ENCODE measurements around the gene CALHM1.
"Not testable (repeated sequence)": the region's sequence is repeated elsewhere in the genome, so short reads cannot be mapped to it uniquely, and the experiment has no call there.

Gene CALHM1

GRCh38 chr10:103429647-103430046 lies 29.1 kb downstream of the CALHM1 start:
- no peak for DNase-seq (ENCODE audit: low spot score)

GRCh38 chr10:103428989-103429643 lies 29.6 kb downstream of the CALHM1 start:
- no peak for DNase-seq (ENCODE audit: low spot score)

GRCh38 chr10:103427866-103428265 lies 30.8 kb downstream of the CALHM1 start:
- DNase-seq (ENCODE audit: low spot score), result no peak

- DNase-seq (ENCODE audit: low spot score), result no peak
These were observed 35.0 kb downstream of the CALHM1 start for GRCh38 chr10:103423748-103424147.

DNA sequence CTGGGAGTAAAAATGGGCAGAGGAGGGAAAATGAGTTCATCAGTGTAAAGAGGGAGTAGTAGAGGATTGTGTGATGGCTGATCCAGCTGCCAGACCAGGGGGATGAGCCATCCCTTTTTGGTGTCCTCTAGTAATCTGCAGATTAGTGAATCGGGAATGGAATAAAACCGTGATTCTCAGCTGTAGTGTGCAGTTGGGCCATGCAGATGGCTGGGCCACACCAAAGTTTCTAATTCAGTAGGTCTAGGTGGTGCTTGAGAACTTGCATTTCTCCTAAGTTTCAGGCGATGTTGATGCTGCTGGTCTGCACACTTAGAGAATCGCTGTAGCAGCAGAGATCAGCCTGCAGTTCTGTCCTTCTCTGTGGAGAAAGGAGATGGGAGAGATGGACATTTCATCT lies 39.6 kb downstream of the CALHM1 start:
- no peak for DNase-seq (ENCODE audit: low spot score)

DNA sequence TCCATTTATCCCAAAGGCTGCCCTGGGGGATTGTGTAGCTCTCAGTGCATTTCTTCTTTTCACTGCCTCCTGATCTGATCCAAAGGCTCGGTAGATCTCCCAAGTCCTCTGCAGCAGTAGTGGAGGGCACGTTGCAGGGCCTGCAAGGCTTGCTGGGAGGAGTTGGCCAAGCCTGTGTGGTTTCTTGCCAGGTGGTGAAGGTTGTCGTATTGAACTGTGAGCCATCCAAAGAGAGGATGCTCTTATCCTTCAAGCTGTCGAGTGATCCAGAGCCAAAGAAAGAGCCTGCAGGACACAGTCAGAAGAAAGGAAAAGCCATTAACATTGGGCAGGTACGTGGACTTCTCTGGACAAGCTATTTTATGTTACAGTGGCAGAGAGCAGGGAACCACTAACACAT lies 41.1 kb downstream of the CALHM1 start:
- no peak for DNase-seq (ENCODE audit: low spot score)

GRCh38 chr10:103417148-103417469 lies 41.6 kb downstream of the CALHM1 start:
- DNase-seq (ENCODE audit: low spot score), result not testable (repeated sequence)

DNA sequence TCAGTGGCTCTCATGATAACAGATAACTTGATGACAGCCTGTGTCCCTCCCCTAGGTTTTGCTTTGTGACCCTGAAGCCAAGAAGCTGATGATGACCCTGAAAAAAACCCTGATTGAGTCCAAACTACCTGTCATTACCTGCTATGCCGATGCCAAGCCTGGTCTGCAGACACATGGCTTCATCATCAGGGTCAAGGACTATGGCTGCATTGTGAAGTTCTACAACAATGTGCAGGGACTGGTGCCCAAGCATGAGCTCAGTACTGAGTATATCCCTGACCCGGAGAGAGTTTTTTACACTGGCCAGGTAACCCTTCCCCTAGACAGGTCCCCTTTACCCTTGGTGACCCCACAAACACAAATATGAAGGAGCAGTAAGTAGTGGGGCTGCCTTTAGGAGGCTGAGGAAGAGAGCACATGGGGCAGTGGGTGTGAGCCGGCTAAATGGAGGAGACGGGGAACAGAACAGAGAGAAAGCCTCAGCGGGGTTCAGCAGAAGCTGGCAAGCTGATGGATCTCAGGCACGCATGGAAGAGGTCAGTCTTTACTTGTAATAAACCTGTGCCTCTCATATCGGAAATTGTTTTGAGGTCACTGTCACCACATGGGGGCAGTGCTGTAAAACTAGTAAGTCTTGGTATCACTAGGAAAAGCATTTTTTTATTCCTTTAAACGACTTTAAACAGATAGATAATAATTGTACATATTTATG lies 42.1 kb downstream of the CALHM1 start:
- peak; percentile 54 for DNase-seq (ENCODE audit: low spot score)

DNA sequence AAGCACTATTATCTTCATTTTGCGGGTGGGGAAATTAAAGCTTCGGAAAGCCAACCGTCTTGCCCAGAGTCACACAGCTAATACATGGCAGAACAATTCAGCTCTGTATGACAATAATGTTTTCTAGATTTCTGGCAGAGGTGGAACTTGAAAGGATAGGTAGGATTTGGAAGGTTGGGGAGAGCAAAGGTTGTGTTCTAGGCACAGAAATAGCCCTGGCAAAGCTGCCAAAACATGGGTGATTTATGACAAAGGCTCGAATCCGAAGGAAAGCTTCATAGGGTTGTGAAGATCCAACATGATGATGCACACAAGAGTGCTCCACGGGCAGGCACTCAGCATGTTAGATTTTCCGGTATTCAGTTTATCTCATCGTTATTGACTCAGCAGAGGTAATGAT lies 43.1 kb downstream of the CALHM1 start:
- no peak for DNase-seq (ENCODE audit: low spot score)

DNA sequence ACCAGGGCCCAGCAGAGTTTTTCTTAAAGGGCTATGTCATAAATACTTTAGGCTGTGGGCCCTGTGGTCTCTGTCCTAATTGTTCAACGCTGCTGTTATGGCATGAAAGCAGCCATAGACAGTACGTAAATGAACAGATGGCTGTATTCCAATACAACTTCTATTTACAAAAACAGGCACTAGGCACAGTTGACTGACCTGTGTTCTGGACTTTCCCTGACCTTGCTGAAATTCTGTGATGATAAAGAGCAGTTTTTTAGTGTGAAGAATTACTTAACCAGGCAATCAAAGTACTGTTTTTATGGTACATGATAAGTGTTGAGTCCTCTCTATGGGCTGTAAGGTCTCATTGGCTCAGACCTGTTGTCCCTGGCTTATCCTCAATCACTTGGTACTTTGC lies 45.1 kb downstream of the CALHM1 start:
- no peak for DNase-seq (ENCODE audit: low spot score)

Measured in hematopoietic multipotent progenitor cell treated with erythropoietin and hydrocortisone succinate and interleukin-3 and kit ligand, for 17 days (in vitro differentiated cells).